ENCODE measurements around the gene KRTCAP2. TPM values are rescaled to one million over a fixed set of nuclear protein-coding genes. Genes with fewer than 3 reads are reported as not detected.
A peak's percentile ranks its signal among the peaks of the same experiment; 100 is the strongest.
"Not testable (repeated sequence)": the region's sequence is repeated elsewhere in the genome, so short reads cannot be mapped to it uniquely, and the experiment has no call there.

Gene KRTCAP2
- total RNA-seq, 5 donors from 2014 or later (not counting 1 experiment from before 2014, with no cell fraction given): 93.6 to 150 (median 138) TPM

DNA sequence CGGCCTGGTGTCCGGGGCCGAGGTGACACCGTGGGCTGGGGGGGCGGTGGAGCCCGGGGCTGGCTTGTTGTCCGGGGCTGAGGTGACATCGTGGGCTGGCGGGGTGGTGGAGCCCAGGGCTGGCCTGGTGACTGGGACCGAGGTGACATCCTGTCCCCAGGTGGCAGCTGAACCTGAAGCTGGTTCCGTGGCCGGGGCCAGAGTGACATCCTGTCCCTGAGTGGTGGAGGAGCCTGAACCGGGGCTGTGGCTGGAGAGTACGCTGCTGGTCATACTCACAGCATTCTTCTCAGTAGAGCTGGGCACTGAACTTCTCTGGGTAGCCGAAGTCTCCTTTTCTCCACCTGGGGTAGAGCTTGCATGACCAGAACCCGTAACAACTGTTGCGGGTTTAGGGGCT is 18.8 kb upstream of the KRTCAP2 start:
- CTCF ChIA-PET: interaction anchor here (0.7 to 0.9 kb wide), 2 partner anchors 16 to 19 kb away, joined by 3 read pairs; partner anchors contain the start of gene KRTCAP2 (in 1 of the 2)
- POLR2A ChIA-PET: no interaction called here
- H3K4me1 Mint-ChIP-seq: peaks cover 28 to 42% (median 33%) of the 10 kb centered on the region in 3 donors
- ATAC-seq (replicated peaks in 1 of 4) (no peak), DNase-seq (no peak)
- Histone ChIP-seq H3K9me3 (no peaks in the 10 kb centered on the region), H3K27ac (ENCODE audit: low read length) (no peak overlapping the region), H3K36me3 (ENCODE audit: control insufficient read depth in 2 of 2, extremely low read depth in 1 of 2, insufficient read depth in 1 of 2, low read length in 1 of 2) (no peaks in the 10 kb centered on the region), H3K4me1 (ENCODE audit: control insufficient read depth in 1 of 2, extremely low read depth in 1 of 2, insufficient read depth in 2 of 2, low read length in 2 of 2) (peaks cover 8 to 38% of the 10 kb centered on the region in 2 experiments), H3K27me3 (replicated peaks in 1 of 2; ENCODE audit: control insufficient read depth in 2 of 2, extremely low read depth in 1 of 2, insufficient read depth in 2 of 2, low read length in 1 of 2) (no peaks in the 10 kb centered on the region), H3K4me3 (ENCODE audit: control insufficient read depth in 1 of 2, extremely low read depth in 1 of 2, low read length in 1 of 2) (no peak overlapping the region)
- H3K36me3 Mint-ChIP-seq: no peaks in the 10 kb centered on the region
- no peaks in the 10 kb centered on the region for H3K9me3 Mint-ChIP-seq
- 86% methylated on average over 15 of the region's 17 CpGs for WGBS (ENCODE audit: insufficient coverage)
- H3K27me3 Mint-ChIP-seq: no peaks in the 10 kb centered on the region
- H3K4me3 Mint-ChIP-seq: peak overlapping the region in 1 of 3 donors; percentile 91
- H3K27ac Mint-ChIP-seq: no peak overlapping the region

DNA sequence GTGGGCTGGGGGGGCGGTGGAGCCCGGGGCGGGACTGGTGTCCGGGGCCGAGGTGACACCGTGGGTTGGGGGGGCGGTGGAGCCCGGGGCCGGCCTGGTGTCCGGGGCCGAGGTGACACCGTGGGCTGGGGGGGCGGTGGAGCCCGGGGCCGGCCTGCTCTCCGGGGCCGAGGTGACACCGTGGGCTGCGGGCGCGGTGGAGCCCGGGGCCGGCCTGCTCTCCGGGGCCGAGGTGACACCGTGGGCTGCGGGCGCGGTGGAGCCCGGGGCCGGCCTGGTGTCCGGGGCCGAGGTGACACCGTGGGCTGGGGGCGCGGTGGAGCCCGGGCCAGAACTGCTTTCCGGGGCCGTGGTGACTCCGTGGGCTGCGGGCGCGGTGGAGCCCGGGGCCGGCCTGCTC is 16.8 kb upstream of the KRTCAP2 start:
- H3K4me1 Mint-ChIP-seq: peaks cover 28 to 31% (median 30%) of the 10 kb centered on the region in 3 donors
- H3K9me3 ChIP-seq; H3K27ac ChIP-seq (ENCODE audit: low read length); CTCF ChIA-PET; DNase-seq; H3K27me3 Mint-ChIP-seq; H3K27ac Mint-ChIP-seq; H3K4me3 ChIP-seq (ENCODE audit: control insufficient read depth in 1 of 2, extremely low read depth in 1 of 2, low read length in 1 of 2); POLR2A ChIA-PET; H3K4me3 Mint-ChIP-seq; H3K9me3 Mint-ChIP-seq; ATAC-seq (replicated peaks in 1 of 4); H3K36me3 Mint-ChIP-seq; H3K27me3 ChIP-seq (replicated peaks in 1 of 2; ENCODE audit: control insufficient read depth in 2 of 2, extremely low read depth in 1 of 2, insufficient read depth in 2 of 2, low read length in 1 of 2); H3K36me3 ChIP-seq (ENCODE audit: control insufficient read depth in 2 of 2, extremely low read depth in 1 of 2, insufficient read depth in 1 of 2, low read length in 1 of 2): not testable (repeated sequence)
- peaks cover 8 to 29% of the 10 kb centered on the region in 2 experiments for H3K4me1 ChIP-seq (ENCODE audit: control insufficient read depth in 1 of 2, extremely low read depth in 1 of 2, insufficient read depth in 2 of 2, low read length in 2 of 2)
- 95% methylated on average over 15 of the region's 45 CpGs for WGBS (ENCODE audit: insufficient coverage)

DNA sequence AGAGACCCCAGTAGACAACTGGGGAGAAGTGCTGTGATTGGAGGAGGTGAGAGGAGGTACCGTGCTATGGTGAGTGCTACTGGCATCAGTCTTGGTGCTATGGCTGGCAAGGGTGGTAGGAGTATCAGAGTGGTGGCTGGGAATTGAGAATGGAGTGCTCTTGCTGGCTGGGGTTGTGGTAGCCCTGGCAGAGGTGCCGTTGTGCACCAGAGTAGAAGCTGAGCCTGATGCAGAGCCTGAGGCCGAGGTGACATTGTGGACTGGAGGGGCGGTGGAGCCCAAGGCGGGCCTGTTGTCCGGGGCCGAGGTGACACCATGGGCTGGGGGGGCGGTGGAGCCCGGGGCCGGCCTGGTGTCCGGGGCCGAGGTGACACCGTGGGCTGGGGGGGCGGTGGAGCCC is 15.2 kb upstream of the KRTCAP2 start:
- DNase-seq (no peak), ATAC-seq (replicated peaks in 1 of 4) (no peak)
- peaks cover 16 to 18% (median 17%) of the 10 kb centered on the region in 3 donors for H3K4me1 Mint-ChIP-seq
- H3K4me3 Mint-ChIP-seq: peak overlapping the region in 1 of 3 donors; percentile 52
- Histone ChIP-seq H3K27me3 (replicated peaks in 1 of 2; ENCODE audit: control insufficient read depth in 2 of 2, extremely low read depth in 1 of 2, insufficient read depth in 2 of 2, low read length in 1 of 2) (no peaks in the 10 kb centered on the region), H3K4me1 (ENCODE audit: control insufficient read depth in 1 of 2, extremely low read depth in 1 of 2, insufficient read depth in 2 of 2, low read length in 2 of 2) (peaks cover 3 to 15% of the 10 kb centered on the region in 2 experiments), H3K4me3 (ENCODE audit: control insufficient read depth in 1 of 2, extremely low read depth in 1 of 2, low read length in 1 of 2) (no peak overlapping the region), H3K36me3 (ENCODE audit: control insufficient read depth in 2 of 2, extremely low read depth in 1 of 2, insufficient read depth in 1 of 2, low read length in 1 of 2) (no peaks in the 10 kb centered on the region), H3K9me3 (no peaks in the 10 kb centered on the region), H3K27ac (ENCODE audit: low read length) (no peak overlapping the region)
- peaks cover 5% of the 10 kb centered on the region for H3K36me3 Mint-ChIP-seq
- peak overlapping the region; percentile 76 to 79 for H3K27ac Mint-ChIP-seq
- CTCF ChIA-PET: no interaction called here
- POLR2A ChIA-PET: no interaction called here
- 92% methylated on average over 8 of the region's 14 CpGs for WGBS (ENCODE audit: insufficient coverage)
- H3K27me3 Mint-ChIP-seq: no peaks in the 10 kb centered on the region
- H3K9me3 Mint-ChIP-seq: no peaks in the 10 kb centered on the region

DNA sequence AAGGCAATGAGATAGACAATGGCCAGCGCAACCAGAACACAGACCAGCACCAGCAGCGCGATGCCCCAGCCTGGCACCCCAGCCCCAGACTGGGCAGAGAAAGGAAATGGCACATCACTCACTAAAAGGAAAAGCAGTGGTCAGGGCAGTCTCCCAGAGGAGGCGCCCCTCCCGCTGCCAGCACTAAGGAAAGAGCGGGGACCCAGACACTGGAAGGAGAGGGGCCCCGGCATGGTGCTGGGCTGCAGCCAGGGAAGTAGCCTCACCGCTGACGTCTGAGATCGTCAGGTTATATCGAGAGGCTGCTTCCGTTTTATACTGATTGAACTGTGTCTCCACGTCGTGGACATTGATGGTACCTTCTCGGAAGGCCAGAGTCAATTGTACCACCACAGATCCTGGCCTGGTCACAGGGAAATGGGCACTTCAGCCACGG is 14.4 kb upstream of the KRTCAP2 start:
- H3K27ac ChIP-seq (ENCODE audit: low read length): no peak overlapping the region
- Mint-ChIP-seq H3K36me3 (peaks cover 7% of the 10 kb centered on the region), H3K4me3 (peak overlapping the region in 1 of 3 donors; percentile 52), H3K9me3 (no peaks in the 10 kb centered on the region), H3K27me3 (no peaks in the 10 kb centered on the region), H3K4me1 (peaks cover 11 to 12% (median 12%) of the 10 kb centered on the region in 3 donors), H3K27ac (peak overlapping the region; percentile 4 to 28)
- H3K36me3 ChIP-seq (ENCODE audit: control insufficient read depth in 2 of 2, extremely low read depth in 1 of 2, insufficient read depth in 1 of 2, low read length in 1 of 2): no peaks in the 10 kb centered on the region
- ATAC-seq (replicated peaks in 1 of 4): peak in 1 of 4 experiments; percentile 32
- WGBS (ENCODE audit: insufficient coverage): 92% methylated on average over 13 of the region's 16 CpGs
- H3K4me3 ChIP-seq (ENCODE audit: control insufficient read depth in 1 of 2, extremely low read depth in 1 of 2, low read length in 1 of 2): no peak overlapping the region
- ChIA-PET POLR2A (no interaction called here), CTCF (no interaction called here)
- H3K27me3 ChIP-seq (replicated peaks in 1 of 2; ENCODE audit: control insufficient read depth in 2 of 2, extremely low read depth in 1 of 2, insufficient read depth in 2 of 2, low read length in 1 of 2): no peaks in the 10 kb centered on the region
- peaks cover 0 to 7% of the 10 kb centered on the region in 2 experiments for H3K4me1 ChIP-seq (ENCODE audit: control insufficient read depth in 1 of 2, extremely low read depth in 1 of 2, insufficient read depth in 2 of 2, low read length in 2 of 2)
- DNase-seq: no peak
- H3K9me3 ChIP-seq: no peaks in the 10 kb centered on the region

DNA sequence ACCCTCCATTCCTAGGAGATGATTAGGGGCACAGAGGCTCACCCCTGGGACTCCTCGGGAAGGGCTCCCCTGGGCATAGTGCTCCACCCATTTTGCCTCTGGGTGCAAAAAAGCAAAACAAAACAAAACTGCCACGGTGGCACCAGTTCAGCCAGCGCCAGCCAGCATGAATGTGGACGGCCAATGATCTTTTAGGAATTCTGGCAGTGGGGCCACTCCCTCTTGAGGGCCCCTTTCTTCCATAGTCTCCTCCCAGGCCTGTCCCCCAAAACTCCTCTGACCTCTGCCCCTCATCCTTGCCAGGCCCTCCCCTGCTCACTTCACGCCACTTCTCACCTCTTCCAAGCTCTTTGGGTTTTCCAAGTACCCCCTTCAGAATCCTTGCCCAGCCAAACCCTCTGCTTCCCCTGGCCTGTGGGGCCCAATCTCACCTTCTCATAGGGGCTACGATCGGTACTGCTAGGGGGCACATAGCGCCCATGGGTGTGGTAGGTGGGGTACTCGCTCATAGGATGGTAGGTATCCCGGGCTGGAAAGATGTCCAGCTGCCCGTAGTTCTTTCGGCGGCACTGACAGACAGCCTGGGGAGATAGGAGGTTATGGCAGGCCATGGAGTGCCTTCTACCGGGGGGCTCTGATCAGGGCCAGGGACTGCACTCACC is 13.8 kb upstream of the KRTCAP2 start:
- no peak for DNase-seq
- H3K36me3 ChIP-seq (ENCODE audit: control insufficient read depth in 2 of 2, extremely low read depth in 1 of 2, insufficient read depth in 1 of 2, low read length in 1 of 2): no peaks in the 10 kb centered on the region
- peaks cover 0 to 1% of the 10 kb centered on the region in 2 experiments for H3K4me1 ChIP-seq (ENCODE audit: control insufficient read depth in 1 of 2, extremely low read depth in 1 of 2, insufficient read depth in 2 of 2, low read length in 2 of 2)
- CTCF ChIA-PET: no interaction called here
- Mint-ChIP-seq H3K4me3 (no peak overlapping the region), H3K36me3 (peaks cover 11% of the 10 kb centered on the region), H3K27ac (peak overlapping the region; percentile 28 to 81), H3K27me3 (no peaks in the 10 kb centered on the region), H3K9me3 (no peaks in the 10 kb centered on the region), H3K4me1 (peaks cover 6 to 7% (median 7%) of the 10 kb centered on the region in 3 donors)
- 86% methylated on average over 14 of the region's 14 CpGs for WGBS (ENCODE audit: insufficient coverage)
- H3K27me3 ChIP-seq (replicated peaks in 1 of 2; ENCODE audit: control insufficient read depth in 2 of 2, extremely low read depth in 1 of 2, insufficient read depth in 2 of 2, low read length in 1 of 2): no peaks in the 10 kb centered on the region
- ATAC-seq (replicated peaks in 1 of 4): no peak
- H3K27ac ChIP-seq (ENCODE audit: low read length): no peak overlapping the region
- no peaks in the 10 kb centered on the region for H3K9me3 ChIP-seq
- POLR2A ChIA-PET: no interaction called here
- no peak overlapping the region for H3K4me3 ChIP-seq (ENCODE audit: control insufficient read depth in 1 of 2, extremely low read depth in 1 of 2, low read length in 1 of 2)

DNA sequence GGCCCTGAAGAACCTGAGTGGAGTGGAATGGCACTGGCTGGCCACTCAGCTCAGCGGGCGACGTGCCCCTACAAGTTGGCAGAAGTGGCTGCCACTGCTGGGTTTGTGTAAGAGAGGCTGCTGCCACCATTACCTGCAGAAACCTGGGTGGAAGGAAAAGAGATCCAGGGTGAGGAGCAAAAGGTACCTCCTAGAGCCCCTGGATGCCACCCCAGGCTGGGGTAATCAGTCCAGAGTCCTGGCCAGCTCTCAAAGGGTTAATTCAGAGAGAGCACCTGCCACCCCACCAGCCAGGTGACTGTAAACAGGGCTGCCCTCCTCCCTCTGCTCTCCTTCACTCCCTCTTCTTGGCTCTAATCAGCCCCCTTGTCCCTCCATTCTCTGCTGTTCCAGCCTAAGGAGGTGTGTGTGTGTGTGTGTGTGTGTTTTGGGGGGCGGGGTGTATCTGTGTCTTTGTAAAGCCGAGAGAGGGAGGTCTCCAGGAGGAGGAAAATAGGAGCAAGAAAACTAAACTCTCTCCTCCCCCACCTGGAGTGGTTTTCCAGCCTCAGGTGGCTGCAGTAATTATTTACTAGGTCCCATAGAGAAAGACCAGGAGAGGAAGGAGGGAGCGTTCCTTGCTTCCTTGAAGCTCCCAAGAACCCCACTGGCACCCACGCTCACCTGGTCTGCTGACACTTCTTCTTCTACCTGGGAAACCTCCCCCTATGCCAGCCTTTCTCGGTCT is 13.1 kb upstream of the KRTCAP2 start:
- POLR2A ChIA-PET: no interaction called here
- Mint-ChIP-seq H3K36me3 (peaks cover 12% of the 10 kb centered on the region), H3K27me3 (no peaks in the 10 kb centered on the region), H3K4me1 (peaks cover 4 to 7% (median 5%) of the 10 kb centered on the region in 3 donors), H3K27ac (no peak overlapping the region), H3K4me3 (no peak overlapping the region), H3K9me3 (no peaks in the 10 kb centered on the region)
- H3K27me3 ChIP-seq (replicated peaks in 1 of 2; ENCODE audit: control insufficient read depth in 2 of 2, extremely low read depth in 1 of 2, insufficient read depth in 2 of 2, low read length in 1 of 2): no peaks in the 10 kb centered on the region
- ATAC-seq (replicated peaks in 1 of 4) (no peak), DNase-seq (no peak)
- no peaks in the 10 kb centered on the region for H3K9me3 ChIP-seq
- H3K4me1 ChIP-seq (ENCODE audit: control insufficient read depth in 1 of 2, extremely low read depth in 1 of 2, insufficient read depth in 2 of 2, low read length in 2 of 2): no peaks in the 10 kb centered on the region
- 90% methylated on average over 4 of the region's 8 CpGs for WGBS (ENCODE audit: insufficient coverage)
- H3K27ac ChIP-seq (ENCODE audit: low read length): no peak overlapping the region
- H3K4me3 ChIP-seq (ENCODE audit: control insufficient read depth in 1 of 2, extremely low read depth in 1 of 2, low read length in 1 of 2): no peak overlapping the region
- CTCF ChIA-PET: interaction anchor here in 1 of 2 donors (1.1 kb wide), 1 partner anchor 8 kb away, joined by 3 read pairs; no protein-coding TSS in a partner anchor
- peaks cover 0 to 3% of the 10 kb centered on the region in 2 donors for H3K36me3 ChIP-seq (ENCODE audit: control insufficient read depth in 2 of 2, extremely low read depth in 1 of 2, insufficient read depth in 1 of 2, low read length in 1 of 2)

Data from T-cell (primary cell).